ENCODE data around the gene BYSL.

GRCh38 chr6:41941280-41942066 lies 20.2 kb downstream of the BYSL start, which contains the start of gene CCND3:
- TF ChIP-seq CTCF (IDR thresholded peaks at IDR 0.05): peak in 1 of 6 experiments; percentile 19
- peak; percentile 30 to 71 for TF ChIP-seq POLR2AphosphoS5 (IDR thresholded peaks at IDR 0.05)
